22Rv1 (cell line): ENCODE measurements around the gene PPP1R14B.

Experiments used
- H3K27ac ChIP-seq: fragments of 450-650 bp; 2 replicates; pipeline ENCODE4 v1.5.1; 2017
- CTCF ChIP-seq: fragments of 450-650 bp; IDR thresholded peaks from 2 replicates; pipeline ENCODE4 v1.5.1; 2017; ENCODE audit warnings: mild to moderate bottlenecking
- ZFX ChIP-seq: fragments of 450-650 bp; IDR thresholded peaks from 2 replicates; pipeline ENCODE4 v1.6.1; 2017; ENCODE audit warnings: antibody characterized with exemption, borderline replicate concordance

The PPP1R14B gene

GRCh38 chr11:64278576-64279190, 31.9 kb upstream of the PPP1R14B start:
- no peak overlapping the region for H3K27ac ChIP-seq
- no peak for TF ChIP-seq ZFX
- no peak for TF ChIP-seq CTCF

- no peak overlapping the region for H3K27ac ChIP-seq
- no peak for TF ChIP-seq ZFX
- no peak for TF ChIP-seq CTCF
Observed at GRCh38 chr11:64276653-64277431, 30.1 kb upstream of the PPP1R14B start.

GRCh38 chr11:64275841-64276240, 29.1 kb upstream of the PPP1R14B start:
- TF ChIP-seq CTCF = no peak
- no peak overlapping the region for H3K27ac ChIP-seq

GRCh38 chr11:64275031-64275800, 28.5 kb upstream of the PPP1R14B start:
- TF ChIP-seq CTCF (no peak), ZFX (no peak)
- no peak overlapping the region for H3K27ac ChIP-seq

GRCh38 chr11:64269540-64270220, 22.9 kb upstream of the PPP1R14B start:
- TF ChIP-seq ZFX = no peak
- no peak for TF ChIP-seq CTCF
- peak overlapping the region; percentile 99 for H3K27ac ChIP-seq

- TF ChIP-seq CTCF (peak; percentile 17; the same call in 1 of the 2 replicates), ZFX (no peak)
- peak overlapping the region; percentile 99 for H3K27ac ChIP-seq
Observed at GRCh38 chr11:64268893-64269539, 22.3 kb upstream of the PPP1R14B start.
